Measurements from ENCODE around the gene FOXF1. TPM values are rescaled to one million over a fixed set of nuclear protein-coding genes. Genes with fewer than 3 reads are reported as not detected.

The FOXF1 gene
- total RNA-seq, 1 donor from 2014 or later: not detected

GRCh38 chr16:86554599-86554916, 44.2 kb downstream of the FOXF1 start:
- intact Hi-C loops (cut with micrococcal nuclease): loop anchor here (1.0 to 10.0 kb wide), 3 partner anchors 50 to 1396 kb away; partner anchors contain the start of gene BANP

- intact Hi-C loops (cut with micrococcal nuclease): loop anchor here (1.0 to 10.0 kb wide), 7 partner anchors 8 to 1396 kb away; partner anchors contain the start of gene BANP
These were observed 44.8 kb downstream of the FOXF1 start, which contains the start of gene MTHFSD for GRCh38 chr16:86554917-86555703. Gene MTHFSD (minus strand): TSS chr16:86555235. CDS start chr16:86555184, 51 bp downstream.

GRCh38 chr16:86555704-86556075, 45.4 kb downstream of the FOXF1 start:
- intact Hi-C loops (cut with micrococcal nuclease): loop anchor here (1.0 to 10.0 kb wide), 6 partner anchors 8 to 1395 kb away; partner anchors contain the start of gene BANP

DNA sequence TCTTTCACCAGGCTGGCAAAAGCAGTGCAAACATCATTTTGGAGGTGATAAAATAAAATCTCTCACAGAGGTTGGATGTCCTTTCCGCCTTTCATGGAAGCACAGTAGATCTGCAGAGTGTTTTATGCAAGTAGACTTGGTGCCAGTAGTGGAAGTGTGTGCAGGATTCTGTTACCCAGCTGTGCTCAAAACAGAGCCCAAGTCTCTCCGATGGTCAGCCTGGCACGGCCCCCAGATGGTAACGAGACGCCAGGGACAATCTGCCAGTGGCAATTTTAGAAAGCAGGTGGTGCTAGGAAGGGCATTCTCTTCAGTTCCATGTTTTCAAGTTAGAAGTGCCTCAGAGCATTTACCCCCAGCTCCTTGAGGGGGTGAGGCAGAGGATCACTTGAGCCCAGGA, 46.2 kb downstream of the FOXF1 start:
- intact Hi-C loops (cut with micrococcal nuclease): loop anchor here (5.0 to 10.0 kb wide), 2 partner anchors 606 to 1252 kb away; no protein-coding TSS in a partner anchor

- intact Hi-C loops (cut with micrococcal nuclease): loop anchor here (5.0 to 10.0 kb wide), 2 partner anchors 605 to 1253 kb away; no protein-coding TSS in a partner anchor
These were observed 47.3 kb downstream of the FOXF1 start for GRCh38 chr16:86557587-86557986.

DNA sequence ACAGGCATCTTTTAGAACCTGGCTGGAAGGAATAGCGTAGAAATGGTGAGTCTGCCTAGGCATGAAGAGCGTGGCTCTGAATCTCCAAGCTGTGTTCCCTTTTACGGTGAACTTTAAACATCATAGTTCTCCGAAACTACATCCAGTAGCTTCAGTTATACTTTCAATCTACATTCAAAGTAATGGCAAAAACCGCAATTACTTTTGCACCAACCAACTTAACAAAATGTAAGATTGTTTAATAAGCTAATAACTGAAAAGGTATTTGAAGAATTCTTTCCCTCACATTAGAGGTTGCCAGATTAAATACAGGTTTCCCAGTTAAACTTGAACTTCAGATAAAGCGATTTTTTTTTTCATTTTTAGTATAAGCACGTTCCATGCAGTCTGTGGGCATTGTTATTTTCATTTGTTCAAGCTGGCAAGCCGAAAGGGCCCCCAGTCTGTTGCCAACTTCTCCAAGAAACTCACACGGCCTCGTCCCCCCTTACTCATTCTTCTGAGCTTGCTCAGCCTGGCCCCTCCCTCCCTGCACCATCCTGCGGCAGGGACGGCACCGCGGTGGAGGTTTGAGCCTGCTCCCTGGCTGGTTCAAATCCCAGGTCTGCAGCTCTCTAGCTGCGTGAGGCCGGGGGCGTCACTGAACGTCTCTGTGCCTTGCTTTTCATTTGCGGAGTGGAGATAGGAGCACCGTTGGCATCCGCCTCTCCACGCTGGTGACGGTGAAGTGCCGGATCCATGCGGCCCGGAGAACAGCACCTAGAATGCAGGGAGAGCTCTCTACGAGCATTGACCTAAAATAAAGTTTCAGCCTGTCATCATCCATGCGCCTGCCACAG, 48.2 kb downstream of the FOXF1 start:
- intact Hi-C loops (cut with micrococcal nuclease): loop anchor here (5.0 to 10.0 kb wide), 2 partner anchors 604 to 1254 kb away; no protein-coding TSS in a partner anchor

DNA sequence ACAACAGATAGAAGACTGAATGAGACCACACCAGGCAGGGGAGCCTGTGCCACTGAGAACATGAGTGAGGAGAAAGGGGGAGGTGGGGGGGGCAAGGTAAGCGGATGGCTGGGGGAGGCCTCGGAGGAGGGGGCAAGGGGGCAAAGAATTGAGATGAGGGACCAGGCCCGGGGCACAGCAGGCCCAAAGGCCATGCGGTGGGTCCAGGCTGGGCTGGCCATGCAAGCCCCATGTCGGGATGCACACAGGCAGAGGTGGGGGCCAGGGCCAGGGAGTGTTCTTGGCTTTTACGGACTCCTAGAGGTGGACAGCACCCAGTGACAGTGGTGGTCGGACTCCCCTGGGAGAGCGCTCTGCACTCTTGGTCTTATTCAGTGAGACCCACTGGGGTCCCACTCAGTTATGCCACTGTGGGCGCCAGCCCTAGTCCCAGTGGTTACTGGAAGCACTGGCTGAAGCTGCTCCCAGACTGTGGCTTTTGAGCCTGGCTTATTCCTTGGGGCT, 49.5 kb downstream of the FOXF1 start:
- intact Hi-C loops (cut with micrococcal nuclease): loop anchor here (5.0 to 10.0 kb wide), 5 partner anchors 602 to 1255 kb away; partner anchors contain the start of gene KLHDC4

GRCh38 chr16:86562356-86562755, 52.0 kb downstream of the FOXF1 start:
- intact Hi-C loops (cut with micrococcal nuclease): loop anchor here (5.0 to 10.0 kb wide), 3 partner anchors 640 to 1202 kb away; partner anchors contain the start of gene KLHDC4

GRCh38 chr16:86563469-86564345, 53.4 kb downstream of the FOXF1 start:
- intact Hi-C loops (cut with micrococcal nuclease): loop anchor here (1.0 to 10.0 kb wide), 15 partner anchors 8 to 1201 kb away; partner anchors contain the start of genes C16orf95, KLHDC4 and MTHFSD

Other genes starting within 250 kb of the FOXF1 start
- 28.0 and 36.1 TPM in 2 replicates for gene MTHFSD, start 44.7 kb downstream of the FOXF1 start, total RNA-seq
- gene FOXC2, start 56.3 kb downstream of the FOXF1 start, total RNA-seq: not detected in 2 replicates
- gene FOXL1, start 68.0 kb downstream of the FOXF1 start, total RNA-seq: not detected in 2 replicates